NCI-H2171 (cell line): ENCODE data around the gene JARID2.

Experiments used
- DNase-seq: peaks from one replicate; lab custom pipeline; 2025; lab: John Stamatoyannopoulos, UW

The JARID2 gene

DNA sequence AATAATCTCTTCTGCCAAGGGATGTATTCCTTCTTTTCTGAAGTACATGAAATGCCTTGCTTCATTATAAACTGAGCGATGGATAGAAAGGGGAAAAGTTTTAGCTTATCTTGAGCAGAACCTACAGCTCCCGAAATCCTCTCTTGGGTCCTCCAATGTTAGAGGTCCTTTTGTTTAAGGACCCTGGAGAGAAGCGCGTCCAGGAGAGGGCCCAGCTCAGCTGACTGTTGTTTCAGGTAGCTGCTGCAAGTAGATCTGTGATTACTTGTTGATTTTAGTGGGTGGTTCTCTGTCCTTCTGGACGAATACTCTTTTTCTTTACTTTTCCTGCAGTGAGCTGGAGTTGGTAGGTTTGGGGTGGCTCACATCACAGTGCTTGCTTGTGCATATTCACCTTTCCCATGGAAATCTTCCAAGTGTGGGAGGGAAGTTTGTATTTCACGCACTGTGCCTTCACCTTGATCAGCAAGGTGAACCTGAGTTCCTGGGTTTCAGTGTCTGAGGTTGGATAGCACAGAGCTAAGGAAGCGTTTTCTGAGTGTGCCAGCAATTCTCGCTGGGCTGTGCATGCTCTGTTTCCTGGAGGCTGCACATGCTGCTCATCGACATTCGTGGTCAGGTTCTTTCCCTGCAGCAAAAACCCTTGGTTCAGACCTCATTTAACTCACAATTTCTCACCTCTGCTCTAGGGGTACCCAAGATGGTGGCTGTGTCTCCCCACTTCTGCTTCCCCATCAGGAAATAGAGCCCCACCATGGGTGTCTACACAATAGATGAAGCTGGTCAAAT, 176.3 kb downstream of the JARID2 start:
- DNase-seq, result no peak

DNA sequence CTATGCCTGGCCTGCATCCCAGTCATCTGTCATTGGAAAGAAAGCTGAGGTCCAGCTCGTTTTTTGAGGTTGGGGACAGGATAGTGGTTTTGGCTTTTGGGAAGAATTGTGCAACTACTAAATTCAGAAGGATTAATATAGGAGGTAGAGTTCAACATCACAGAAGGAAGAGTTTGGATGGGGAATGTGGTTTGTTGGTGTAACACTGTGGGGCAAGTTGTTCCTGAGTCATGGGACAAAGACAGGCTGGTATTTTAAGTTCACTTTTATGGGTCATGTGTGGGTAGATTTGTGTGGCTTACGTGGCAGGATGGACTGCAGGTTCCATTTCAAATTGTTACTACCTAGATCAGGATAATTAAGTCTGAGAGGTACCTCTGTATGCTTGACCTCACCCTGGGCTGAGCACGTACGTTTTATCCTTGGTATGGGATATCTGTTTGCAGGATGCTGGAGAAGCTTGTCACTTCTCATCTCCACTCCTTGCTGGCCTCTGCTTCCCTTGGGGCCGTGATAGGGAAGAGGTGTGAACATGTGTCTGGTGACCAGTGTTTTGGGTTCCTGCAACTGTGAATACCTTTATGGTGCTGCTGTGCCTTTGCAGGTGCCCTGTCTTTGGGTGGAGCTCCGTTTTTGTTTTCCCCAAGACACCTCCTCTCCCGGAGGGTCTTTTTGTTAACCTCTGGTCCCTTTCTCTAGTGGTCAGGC, 177.6 kb downstream of the JARID2 start:
- DNase-seq, result no peak

DNA sequence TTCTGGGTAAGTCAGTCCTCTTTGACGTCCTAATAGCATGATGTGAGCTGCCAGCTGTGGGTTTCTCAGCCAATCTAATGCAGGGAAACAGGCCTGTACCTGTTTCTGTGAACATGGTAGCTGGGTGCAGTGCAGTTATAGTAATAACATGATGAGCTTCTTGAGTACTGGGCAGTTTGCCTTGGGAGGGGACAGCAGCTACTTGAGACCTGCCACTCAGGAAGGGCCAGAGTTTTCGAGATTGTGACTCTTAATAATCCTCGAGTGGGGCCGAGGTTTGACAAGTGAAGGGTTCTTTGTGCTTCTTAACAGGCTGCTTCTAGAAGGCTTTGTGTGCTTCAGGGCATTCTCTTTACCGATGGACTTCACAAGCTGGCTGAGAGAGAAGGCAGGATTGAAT, 180.1 kb downstream of the JARID2 start:
- DNase-seq, result no peak

DNA sequence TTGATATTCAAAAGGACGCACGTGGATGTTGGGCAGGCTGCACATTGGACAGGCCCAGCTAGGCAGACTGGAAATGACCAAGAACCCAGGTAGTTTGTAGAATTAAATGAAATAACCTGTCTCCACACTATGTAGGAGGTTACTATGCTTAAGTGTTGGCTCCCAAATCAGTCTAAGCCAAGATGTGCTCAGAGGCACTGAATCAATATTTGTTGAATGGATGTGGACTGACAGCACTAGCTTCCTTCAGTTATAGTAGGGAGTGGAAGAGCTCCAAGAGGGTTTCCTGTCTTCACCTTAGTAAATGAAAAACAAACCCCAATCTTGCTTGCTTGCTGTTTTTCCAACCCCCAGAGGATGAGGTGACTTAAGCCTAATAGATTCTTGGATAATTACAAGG, 180.5 kb downstream of the JARID2 start:
- DNase-seq, result no peak

DNA sequence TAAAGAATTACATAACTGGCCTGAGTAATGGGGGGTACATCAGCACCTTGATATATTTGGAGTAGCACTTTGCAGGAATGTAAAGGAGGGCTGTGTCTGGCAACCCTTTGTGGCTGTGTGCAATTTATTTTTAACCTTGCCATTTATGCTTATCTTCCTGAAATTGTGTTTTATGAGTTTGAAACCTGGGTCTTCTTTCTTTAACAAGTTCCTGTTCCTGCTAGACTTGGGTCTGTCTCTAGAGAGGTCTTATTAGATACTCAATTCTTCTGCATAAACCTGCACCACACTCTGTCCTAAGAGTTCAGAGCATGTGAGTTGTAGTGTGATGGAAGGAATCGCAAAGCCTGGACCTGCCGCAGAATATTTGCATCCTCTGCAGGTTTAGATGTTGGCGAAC, 181.0 kb downstream of the JARID2 start:
- no peak for DNase-seq

DNA sequence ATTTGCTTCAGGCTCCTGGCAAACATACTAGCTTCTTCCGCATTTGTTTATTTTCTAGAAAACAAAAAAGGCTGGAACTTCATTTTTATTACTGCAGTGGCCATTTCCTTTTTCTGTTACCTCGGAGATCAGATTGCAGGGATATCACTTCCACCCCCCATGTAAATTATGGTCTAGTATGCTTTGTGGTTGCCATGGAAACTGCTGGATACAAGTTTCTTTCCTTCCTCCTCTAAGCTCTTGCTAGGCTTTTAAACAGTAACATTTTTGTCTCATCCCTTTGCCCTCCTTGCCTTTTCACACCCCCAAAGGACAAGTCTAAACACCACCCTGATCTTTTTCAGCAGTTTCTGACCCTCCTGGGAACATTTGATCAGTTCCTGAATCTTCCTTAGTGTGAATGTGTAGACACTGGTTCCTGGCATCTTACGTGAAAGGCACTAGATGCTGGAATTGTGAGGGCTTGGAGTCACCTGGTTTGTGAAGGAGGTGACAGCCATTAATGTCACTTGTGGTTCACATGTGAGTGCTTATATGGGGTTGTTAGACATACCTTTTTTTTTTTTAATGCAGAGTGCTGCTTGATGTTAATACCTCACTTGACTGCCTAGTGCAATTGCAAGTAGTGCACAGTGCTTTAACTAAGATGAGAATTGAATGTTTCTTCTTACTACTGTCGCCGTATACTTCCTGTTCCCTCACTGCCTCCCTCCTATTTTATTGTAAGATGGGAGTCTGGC, 181.6 kb downstream of the JARID2 start:
- DNase-seq, result no peak

DNA sequence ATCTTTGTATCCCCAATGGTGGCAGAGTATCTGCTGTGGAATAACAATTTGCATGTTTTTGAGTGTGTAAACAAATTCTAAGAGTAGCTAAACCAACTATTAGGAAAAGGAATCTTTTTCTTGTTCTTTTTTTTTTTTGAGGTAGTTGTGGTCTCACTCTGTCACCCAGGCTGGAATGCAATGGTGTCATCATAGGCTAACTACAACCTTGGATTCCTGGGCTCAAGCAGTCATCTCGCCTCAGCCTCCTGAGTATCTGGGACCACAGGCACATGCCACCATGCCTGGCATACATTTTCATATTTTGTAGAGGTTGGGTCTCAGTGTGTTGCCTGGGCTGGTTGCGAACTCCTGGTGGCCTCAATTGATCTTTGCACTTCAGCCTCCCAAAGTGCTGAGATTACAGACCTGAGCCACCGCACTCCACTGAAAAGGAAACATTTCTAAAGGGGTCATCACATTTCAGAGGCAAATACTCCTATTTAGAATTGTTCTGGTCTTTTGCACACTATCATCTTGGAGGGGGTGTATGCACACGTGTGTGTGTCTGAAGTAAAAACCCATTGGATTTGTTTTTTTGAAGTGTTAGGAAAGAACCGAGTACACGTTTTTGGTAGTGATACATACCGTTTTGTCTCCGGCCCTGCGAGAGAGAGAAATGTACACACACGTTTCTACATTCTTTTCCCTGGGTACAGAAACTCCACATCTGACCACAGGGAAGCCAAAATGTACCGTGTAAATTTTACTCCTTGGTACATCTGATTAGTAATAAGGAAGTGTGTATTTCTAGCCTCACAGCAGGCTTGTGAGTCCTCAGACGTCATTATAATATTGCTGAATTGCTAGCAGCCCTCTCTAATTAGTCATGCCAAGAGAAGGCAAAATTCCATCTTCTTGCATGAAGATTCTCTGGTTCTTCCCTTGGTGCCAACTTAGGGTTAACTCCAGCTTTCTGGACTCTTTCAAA, 183.6 kb downstream of the JARID2 start:
- no peak for DNase-seq

DNA sequence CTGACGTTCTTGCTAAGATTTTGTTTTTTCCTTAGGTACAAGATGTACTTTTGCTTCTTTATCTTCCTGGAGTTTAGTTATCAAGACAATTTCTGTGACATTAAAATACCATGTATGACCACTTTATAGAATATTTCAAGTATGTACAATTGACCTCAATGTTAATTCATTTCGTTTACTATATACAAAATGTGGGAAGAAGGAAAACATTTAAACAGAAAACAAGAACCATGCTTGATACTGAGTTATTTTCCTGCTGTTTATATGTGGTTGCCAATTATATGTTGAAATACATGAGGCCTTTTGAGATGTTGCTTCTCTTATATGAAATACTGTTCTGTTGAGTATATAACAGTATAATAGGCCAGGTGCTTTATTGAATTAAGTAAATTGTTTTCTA, 184.3 kb downstream of the JARID2 start:
- DNase-seq, result no peak

DNA sequence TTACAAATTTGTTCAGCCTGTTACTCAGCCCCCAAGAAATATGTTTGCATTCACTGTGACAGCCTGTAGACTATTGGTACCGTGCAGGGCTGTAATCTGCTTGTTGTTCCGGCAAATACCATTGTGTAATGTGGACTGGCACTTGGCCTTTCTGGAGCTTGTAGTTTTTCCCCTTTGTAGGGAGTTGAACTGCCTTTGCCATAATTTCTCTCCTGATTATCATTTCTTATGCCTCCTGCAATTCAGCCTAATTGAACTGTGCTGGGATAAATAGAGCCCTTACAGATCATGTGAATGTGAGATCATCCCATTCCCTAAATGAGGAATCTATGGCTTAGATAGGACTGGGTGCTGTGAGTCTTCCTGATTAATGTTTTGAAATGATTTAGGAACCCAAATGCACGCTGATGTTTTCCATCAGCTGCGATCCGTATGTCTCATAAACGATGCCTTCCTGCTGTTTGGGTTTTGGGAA, 185.1 kb downstream of the JARID2 start:
- no peak for DNase-seq

DNA sequence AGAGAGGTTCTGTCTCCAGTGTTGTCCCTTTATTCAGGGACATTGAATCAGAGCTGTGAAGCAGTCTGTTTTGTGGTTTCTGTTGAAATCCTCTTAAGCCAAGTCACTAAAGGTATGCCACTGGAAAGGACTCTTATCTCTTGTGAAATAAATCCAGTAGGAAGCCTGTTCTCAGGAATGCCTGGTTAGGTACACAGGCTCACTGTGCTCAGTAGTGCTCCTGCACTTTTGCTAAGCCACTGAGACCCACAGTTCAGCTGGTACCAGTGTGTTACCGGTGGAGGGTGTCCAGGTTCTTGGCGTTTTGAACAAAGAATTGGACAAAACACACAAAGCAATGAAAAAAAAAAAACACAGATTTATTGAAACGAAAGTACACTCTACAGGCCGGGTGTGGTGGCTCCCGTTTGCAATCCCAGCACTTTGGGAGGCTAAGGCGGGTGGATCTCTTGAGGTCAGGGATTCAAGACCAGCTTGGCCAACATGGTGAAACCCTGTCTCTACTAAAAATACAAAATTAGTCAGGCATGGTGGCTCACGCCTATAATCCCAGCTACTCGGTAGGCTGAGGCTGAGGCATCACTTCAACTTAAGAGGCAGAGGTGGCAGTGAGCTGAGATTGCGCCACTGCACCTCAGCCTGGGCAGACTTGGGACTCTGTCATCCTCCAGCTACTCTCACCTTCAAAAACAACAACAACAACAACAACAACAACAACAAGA, 186.1 kb downstream of the JARID2 start:
- no peak for DNase-seq

DNA sequence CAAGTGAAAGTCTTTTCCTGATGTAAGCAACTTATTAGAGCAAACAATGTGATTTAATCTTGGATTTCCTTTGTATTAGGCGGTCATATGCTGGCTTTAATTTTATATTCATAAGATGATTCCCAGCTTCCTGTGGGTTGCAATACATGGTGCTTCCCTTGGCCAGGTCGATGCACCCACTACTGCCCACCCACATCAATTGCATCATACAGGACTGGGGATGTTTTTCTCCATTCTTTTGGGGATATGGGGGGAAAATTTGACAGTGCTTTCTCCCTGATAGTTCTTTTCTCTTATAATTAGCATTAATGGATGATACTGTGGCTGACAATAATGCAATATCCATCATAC, 187.6 kb downstream of the JARID2 start:
- no peak for DNase-seq

DNA sequence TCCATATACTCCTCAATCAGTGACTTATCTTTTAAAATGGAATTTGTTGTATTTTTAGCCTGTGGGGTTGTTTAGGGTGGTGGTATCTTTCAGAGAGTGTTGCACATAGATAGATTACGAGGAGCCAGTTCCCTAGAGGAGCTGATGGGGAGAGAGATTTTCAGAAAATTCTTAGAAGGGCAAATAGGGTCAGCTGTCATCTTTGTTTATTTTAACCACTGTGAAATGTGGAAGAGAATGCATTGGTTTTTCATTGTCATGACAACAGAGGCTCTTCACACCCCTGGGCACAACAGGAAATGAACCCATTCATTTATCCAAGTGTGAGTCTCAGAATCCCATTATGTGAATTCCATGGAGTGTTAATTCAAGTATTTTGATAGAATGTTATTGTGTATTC, 188.4 kb downstream of the JARID2 start:
- no peak for DNase-seq

DNA sequence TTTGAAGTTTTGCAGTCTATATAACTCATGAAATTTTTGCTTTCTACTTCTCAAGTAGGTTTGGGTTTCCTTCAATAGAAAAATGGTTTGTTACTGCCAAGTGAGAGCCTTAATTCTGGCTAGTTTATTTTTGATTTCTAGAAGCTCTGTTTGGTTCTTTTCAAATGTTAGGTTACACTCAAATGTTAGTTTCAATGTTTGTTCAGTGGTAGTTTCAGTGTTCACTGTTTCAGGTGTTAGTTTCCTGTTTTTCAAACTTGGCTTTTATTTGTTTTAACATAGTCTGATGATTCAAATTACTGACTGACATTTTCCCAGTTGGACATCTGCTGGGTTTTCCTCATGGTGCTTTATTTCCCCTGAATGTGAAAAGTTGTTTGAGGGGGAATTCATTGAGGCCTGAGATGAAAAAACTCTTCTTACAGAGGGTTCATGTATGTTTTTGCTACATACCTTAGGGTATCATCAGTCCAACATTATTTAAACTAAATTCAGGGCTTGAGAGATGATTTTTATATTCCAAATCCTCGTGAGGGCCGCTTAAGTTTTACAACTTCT, 189.0 kb downstream of the JARID2 start:
- DNase-seq, result no peak

DNA sequence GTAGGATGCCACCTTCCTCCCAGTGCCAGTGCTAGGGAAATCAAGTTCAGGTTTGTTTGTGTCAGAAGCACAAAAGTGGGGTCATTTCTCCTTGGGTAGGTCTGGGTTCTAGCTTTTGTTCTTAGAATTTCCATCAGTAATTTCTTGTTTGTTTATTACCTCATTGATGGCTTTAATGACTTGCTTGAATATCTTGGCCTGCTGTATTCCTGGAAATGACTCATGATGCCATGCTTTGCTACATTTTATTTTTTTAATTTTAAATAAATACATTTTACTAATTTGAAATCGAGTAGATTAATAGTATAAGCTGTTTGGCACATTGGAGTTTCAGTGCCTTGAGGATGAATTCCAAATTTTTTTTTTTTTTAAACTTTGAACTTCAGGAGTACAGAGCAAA, 189.6 kb downstream of the JARID2 start:
- DNase-seq, result no peak

DNA sequence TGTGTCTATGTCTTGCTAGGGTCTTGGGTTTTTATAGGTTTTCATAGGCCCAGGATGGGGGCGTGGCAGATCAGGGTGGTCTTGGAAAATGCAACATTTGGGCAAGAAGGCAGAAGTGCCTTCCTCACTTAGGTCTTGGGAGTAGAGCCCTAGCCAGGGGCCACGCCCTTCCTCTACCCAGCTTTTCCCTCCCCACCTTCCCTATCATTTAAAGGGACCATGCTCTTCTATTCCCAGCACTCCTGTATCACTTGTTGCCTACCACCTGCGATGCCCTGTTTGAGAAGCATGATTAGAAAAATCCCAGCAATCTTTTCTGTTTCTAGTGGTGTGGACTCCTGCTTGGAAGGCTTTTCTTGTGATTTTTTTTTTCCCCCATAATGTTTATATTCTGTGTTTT, 190.6 kb downstream of the JARID2 start:
- DNase-seq, result no peak

DNA sequence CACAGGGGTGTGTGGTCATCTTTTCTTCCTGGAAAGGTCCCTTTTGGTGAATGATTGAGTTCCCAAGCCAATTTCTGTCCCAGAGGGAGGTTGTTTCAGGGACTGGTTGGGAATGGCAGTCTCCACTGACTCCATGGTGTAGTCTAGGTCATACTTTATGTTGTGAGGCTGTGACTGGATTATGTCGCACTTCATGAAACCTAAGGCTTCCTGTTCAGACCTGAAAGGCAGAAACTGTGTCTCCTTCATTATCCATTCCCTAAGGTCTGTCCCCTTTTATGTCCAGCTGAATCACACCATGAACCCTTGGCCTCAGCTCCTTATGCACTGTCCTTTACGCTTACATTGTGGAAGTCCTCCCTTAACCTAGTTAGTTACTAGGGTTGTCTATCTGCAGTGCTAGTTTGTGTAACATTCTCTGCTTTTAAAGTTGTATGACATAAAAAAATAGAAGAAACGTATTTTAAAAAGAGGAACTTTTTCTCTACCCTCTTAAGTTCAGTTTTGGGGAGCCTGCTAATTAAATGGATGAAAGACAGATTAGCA, 191.3 kb downstream of the JARID2 start:
- DNase-seq, result no peak

DNA sequence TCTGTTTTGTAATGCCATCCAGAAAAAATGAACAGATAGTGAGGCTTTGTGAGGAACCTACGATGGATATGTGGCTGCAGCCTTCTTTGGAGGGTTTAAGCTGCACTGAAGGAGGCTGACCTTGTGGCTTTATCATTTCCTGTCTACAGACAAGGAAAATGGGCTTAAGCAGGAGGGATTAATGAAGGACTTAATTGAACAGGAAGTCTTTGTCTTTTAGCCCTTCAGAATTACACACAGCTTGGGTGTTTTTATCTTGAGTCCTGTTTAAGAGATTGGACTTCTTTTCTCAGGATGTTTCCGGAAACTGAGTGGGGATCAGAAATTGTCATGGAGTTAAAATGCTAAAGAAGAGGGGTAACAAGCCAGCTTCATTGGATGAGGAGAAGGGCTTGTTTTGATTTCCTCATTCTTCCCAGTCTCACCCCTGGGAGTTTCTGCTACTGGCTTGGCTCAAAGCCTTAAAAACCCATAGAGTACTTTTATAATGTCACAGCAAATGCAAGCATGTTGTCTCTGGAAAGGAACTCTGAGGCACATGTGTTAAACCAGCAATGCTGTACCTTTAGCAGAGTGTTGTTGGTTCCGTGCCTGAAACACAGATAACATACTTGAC, 193.6 kb downstream of the JARID2 start:
- DNase-seq, result no peak

DNA sequence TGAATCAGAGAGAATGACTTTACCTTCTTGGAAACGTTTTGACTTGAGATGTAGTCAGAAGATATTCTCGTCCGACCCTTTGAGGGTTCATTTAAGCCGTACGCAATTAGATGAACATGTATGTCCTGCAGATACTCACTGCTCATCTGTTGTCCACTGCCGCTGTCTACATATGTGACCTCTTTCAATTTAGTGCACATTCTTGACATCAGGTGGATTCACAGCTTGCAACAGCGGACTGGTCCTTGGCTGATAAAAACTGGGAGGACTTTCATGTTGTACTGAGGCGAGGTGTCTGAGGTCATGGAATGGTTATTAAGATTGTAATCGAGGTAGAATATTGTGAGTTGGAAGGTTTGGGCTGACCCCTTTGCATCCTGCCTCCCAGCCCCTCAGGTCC, 194.2 kb downstream of the JARID2 start:
- no peak for DNase-seq

DNA sequence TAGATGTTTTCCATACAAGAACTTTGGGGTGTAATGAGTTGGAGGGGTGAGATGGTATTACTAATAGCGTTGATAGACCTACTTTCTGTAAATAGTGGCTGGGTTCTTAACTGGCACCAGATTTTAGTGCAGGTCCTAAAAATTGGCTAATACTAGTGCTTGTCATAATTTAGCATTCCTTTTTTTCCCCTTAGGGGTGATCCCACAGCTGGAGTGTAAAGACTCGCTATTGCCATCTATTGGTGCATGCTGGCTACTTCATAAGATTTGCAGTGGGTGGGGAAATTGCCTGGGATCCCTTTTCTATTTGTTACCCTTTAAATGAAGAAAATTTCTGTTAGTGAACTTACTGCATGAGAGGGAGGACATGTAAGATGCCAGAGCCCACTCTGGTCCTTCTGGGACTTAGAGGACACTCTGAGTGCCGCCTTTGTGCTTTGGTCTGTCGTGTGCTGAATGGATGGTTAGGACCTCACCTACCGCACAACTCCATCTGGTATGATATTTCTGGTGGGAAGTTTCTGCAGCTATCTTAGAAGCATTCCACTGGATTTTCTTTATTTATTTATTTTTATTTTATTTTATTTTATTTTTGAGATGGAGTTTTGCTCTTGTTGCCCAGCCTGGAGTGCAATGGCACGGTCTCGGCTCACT, 195.5 kb downstream of the JARID2 start:
- DNase-seq, result peak; percentile 23

DNA sequence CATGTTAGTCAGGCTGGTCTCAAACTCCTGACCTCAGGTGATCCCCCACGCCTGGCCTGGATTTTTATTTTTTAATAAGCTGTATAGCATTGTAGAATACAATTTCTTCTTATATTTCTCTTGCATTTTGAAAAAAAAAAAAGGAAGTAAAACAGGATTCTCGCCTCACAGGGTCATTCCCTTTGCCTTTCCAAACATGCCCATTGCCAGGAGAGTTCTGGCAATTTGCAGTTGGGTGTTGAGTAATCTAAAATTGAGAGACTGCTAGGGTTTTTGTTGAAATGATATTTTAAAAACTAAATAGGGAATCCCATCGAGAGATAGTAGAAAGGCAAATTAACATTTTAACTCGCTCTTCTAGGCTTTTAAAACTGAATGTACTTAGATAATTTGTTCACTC, 196.1 kb downstream of the JARID2 start:
- no peak for DNase-seq
